Duodenal mucosa (tissue), 2 donors: ENCODE data around the gene SESTD1.
"Not testable (repeated sequence)": the region's sequence is repeated elsewhere in the genome, so short reads cannot be mapped to it uniquely, and the experiment has no call there.

Experiments used
- H3K27ac ChIP-seq: one replicate; pipeline ENCODE4 v1.7.0; 2013; ENCODE audit warnings: low read depth, low read length
- H3K27me3 ChIP-seq, 2 donors: one replicate each; pipeline ENCODE4 v1.7.0; 2013; ENCODE audit warnings: low read length in 2 of 2, control low read depth in 1 of 2; ENCODE audit not compliant: insufficient read depth in 2 of 2, control insufficient read depth in 1 of 2
- H3K36me3 ChIP-seq, 2 donors: one replicate each; pipeline ENCODE4 v1.7.0; 2013; ENCODE audit warnings: low read length in 2 of 2, control low read depth in 1 of 2; ENCODE audit not compliant: insufficient read depth in 2 of 2, control insufficient read depth in 1 of 2
- H3K4me1 ChIP-seq, 2 donors: one replicate each; pipeline ENCODE4 v1.7.0; 2013; ENCODE audit warnings: low read length in 2 of 2, control low read depth in 1 of 2; ENCODE audit not compliant: insufficient read depth in 2 of 2, control insufficient read depth in 1 of 2
- H3K4me3 ChIP-seq, 2 donors: one replicate each; pipeline ENCODE4 v1.7.0; 2013; ENCODE audit warnings: low read length in 2 of 2, low read depth in 1 of 2
- H3K9ac ChIP-seq, 2 donors: one replicate each; pipeline ENCODE4 v1.7.0; 2013; ENCODE audit warnings: low read length in 2 of 2, low read depth in 1 of 2
- H3K9me3 ChIP-seq, 2 donors: one replicate each; pipeline ENCODE4 v1.7.0; 2013; ENCODE audit warnings: low read length in 2 of 2, control low read depth in 1 of 2; ENCODE audit not compliant: control insufficient read depth in 1 of 2

Gene SESTD1

GRCh38 chr2:179059026-179059700, 205.5 kb downstream of the SESTD1 start:
- Histone ChIP-seq H3K9me3 (no peaks in the 10 kb centered on the region), H3K27me3 (no peaks in the 10 kb centered on the region), H3K4me3 (no peak overlapping the region), H3K27ac (no peak overlapping the region), H3K36me3 (no peaks in the 10 kb centered on the region), H3K9ac (no peak overlapping the region), H3K4me1 (no peaks in the 10 kb centered on the region)

- H3K4me1 ChIP-seq: no peaks in the 10 kb centered on the region
- no peaks in the 10 kb centered on the region for H3K9me3 ChIP-seq
- no peak overlapping the region for H3K9ac ChIP-seq
- no peaks in the 10 kb centered on the region for H3K27me3 ChIP-seq
- no peak overlapping the region for H3K4me3 ChIP-seq
- no peaks in the 10 kb centered on the region for H3K36me3 ChIP-seq
- H3K27ac ChIP-seq: no peak overlapping the region
Observed at GRCh38 chr2:179057737-179058136, 206.9 kb downstream of the SESTD1 start.

GRCh38 chr2:179053568-179053967, 211.1 kb downstream of the SESTD1 start:
- not testable (repeated sequence) for H3K4me3 ChIP-seq, H3K36me3 ChIP-seq, H3K27me3 ChIP-seq, H3K27ac ChIP-seq, H3K4me1 ChIP-seq, H3K9ac ChIP-seq, H3K9me3 ChIP-seq
